Naive B cell (primary cell): ENCODE results near the gene ZNF385D. TPM values are rescaled to one million over a fixed set of nuclear protein-coding genes. Genes with fewer than 3 reads are reported as not detected.

Experiments used
- ATAC-seq, 2 donors: fragments of 150-1000 bp; cut with Tn5 transposase; 2 replicates each; pipeline ENCODE4 v1.10.0; 2021; ENCODE audit warnings: low read depth in 2 of 2, mild to moderate bottlenecking in 2 of 2, moderate library complexity in 2 of 2
- DNase-seq: peaks from one replicate; pipeline ENCODE4 v3.0.0; 2022
- H3K27ac Mint-ChIP-seq, 6 donors: one replicate each; pipeline ENCODE4 v1.8.0; 2020 to 2022; ENCODE audit warnings: mild to moderate bottlenecking in 6 of 6, mixed read lengths in 6 of 6, moderate library complexity in 5 of 6, inconsistent platforms in 2 of 6
- H3K27me3 Mint-ChIP-seq, 3 donors: one replicate each; pipeline ENCODE4 v1.8.0; 2021 to 2022; ENCODE audit warnings: mixed read lengths in 3 of 3, mild to moderate bottlenecking in 1 of 3
- H3K36me3 Mint-ChIP-seq, 2 donors: one replicate each; pipeline ENCODE4 v1.8.0; 2020 to 2022; ENCODE audit warnings: mixed read lengths in 2 of 2, inconsistent platforms in 1 of 2, mild to moderate bottlenecking in 1 of 2
- H3K4me1 Mint-ChIP-seq, 3 donors: one replicate each; pipeline ENCODE4 v1.8.0; 2020 to 2022; ENCODE audit warnings: mixed read lengths in 3 of 3, inconsistent platforms in 1 of 3, mild to moderate bottlenecking in 1 of 3, moderate library complexity in 1 of 3
- H3K4me3 Mint-ChIP-seq, 8 donors: one replicate each; pipeline ENCODE4 v1.8.0; 2020 to 2022; ENCODE audit warnings: mild to moderate bottlenecking in 8 of 8, mixed read lengths in 8 of 8, moderate library complexity in 8 of 8, inconsistent platforms in 2 of 8
- H3K9me3 Mint-ChIP-seq, 7 donors: one replicate each; pipeline ENCODE4 v1.8.0; 2020 to 2022; ENCODE audit warnings: mixed read lengths in 7 of 7, mild to moderate bottlenecking in 5 of 7, inconsistent platforms in 2 of 7, moderate library complexity in 1 of 7
- polyA plus RNA-seq, 6 donors: library from polyadenylated mRNA; unstranded; fragments of 300-500 nt; fragmentation: Illumina TruSeq; gene quantifications; one replicate each; pipeline ENCODE4 v1.2.3, GENCODE V29; 2021; ENCODE audit warnings: low read depth in 6 of 6

Gene ZNF385D
- polyA plus RNA-seq, 6 donors from 2014 or later = 0.31 to 0.98 (median 0.88) TPM; not detected in 3

- no peak for DNase-seq
- Mint-ChIP-seq H3K36me3 (no peaks in the 10 kb centered on the region), H3K9me3 (peaks cover 0 to 17% (median 0%) of the 10 kb centered on the region in 7 donors), H3K27me3 (no peaks in the 10 kb centered on the region), H3K27ac (no peak overlapping the region), H3K4me1 (no peaks in the 10 kb centered on the region), H3K4me3 (no peak overlapping the region)
- ATAC-seq = no peak
Measured at GRCh38 chr3:21449738-21450137, 301.3 kb downstream of the ZNF385D start.

DNA sequence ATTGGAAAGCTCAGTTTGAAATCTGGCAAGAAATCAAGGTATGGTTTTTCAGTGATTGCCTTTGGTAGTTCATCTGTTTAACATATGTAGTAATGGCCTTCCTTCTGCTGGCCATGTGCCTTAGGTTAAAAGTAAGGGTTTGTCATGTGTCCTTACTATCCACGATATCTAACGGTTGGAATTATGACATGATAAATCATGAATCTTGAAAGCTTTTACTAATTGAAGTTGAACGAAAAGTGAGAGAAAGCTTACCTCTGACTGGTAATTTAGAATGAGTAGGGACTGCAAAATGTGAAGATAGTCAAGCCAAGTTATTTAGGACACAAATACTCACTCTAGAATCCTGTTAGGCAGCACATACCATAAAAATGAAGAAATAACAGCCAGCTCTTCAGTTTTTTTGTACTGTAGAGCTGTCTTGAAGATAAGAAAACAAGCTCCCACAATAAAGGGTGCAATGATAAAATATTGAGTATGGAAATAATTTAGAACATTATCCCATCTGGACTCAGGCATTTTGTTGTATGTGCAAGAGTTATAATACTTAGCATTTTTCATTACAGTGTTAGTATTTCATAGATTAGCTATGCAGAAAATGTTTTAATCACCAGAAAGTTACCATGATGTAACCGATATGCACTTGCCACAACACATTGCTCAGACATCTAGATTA lies 303.4 kb downstream of the ZNF385D start:
- ATAC-seq (no peak), DNase-seq (no peak)
- Mint-ChIP-seq H3K27ac (no peak overlapping the region), H3K27me3 (no peaks in the 10 kb centered on the region), H3K4me1 (no peaks in the 10 kb centered on the region), H3K4me3 (no peak overlapping the region), H3K36me3 (no peaks in the 10 kb centered on the region), H3K9me3 (peaks cover 0 to 3% (median 1%) of the 10 kb centered on the region in 7 donors)

DNA sequence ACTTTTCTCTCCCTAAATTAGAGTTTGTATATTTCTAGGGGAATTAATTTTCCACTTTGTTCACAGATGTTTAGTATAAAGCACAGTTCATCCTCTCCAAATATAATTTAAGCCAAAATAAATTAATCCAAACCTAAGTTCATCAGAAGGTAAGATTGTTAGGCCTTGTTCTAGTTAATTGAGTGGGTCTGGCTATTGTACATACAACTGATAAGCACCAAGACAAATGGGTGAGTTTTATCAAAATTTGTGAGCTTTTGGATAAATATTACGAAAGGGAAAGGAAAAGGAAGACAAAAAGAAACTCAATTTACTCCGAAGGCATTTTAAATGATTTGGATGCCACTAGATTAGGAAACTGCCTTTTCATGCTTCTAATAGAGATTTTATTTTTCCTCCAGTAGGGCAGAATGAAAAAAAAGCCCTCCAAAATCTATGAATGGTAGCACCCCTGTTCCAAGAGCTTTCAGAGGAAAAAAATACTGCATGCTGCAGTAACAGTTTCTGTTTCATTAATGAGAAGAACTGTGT lies 304.0 kb downstream of the ZNF385D start:
- Mint-ChIP-seq H3K9me3 (peaks cover 0 to 3% (median 2%) of the 10 kb centered on the region in 7 donors), H3K36me3 (no peaks in the 10 kb centered on the region), H3K4me3 (no peak overlapping the region), H3K27ac (no peak overlapping the region), H3K27me3 (no peaks in the 10 kb centered on the region), H3K4me1 (no peaks in the 10 kb centered on the region)
- ATAC-seq (no peak), DNase-seq (no peak)

DNA sequence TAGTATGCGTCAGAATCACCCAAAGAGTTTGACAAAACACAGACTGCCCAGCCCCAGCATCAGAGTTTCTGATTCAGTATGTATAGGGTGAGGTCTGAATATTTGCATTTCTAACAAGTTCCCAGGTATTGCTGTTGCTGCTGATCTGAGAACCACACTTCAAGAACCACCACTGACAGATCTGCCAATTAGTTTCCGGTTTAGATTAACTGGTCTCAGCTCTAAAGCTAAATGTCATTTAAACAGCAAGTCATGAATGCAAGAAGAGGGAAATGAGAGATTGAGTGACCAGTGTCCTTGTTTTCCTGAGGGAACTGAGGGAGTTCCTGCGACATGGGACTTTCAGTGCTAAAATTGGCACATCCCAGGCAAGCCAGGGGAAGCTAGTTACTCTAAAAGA lies 305.0 kb downstream of the ZNF385D start:
- Mint-ChIP-seq H3K9me3 (peaks cover 0 to 3% (median 2%) of the 10 kb centered on the region in 7 donors), H3K36me3 (no peaks in the 10 kb centered on the region), H3K27me3 (no peaks in the 10 kb centered on the region), H3K27ac (no peak overlapping the region), H3K4me3 (no peak overlapping the region), H3K4me1 (no peaks in the 10 kb centered on the region)
- ATAC-seq = no peak
- no peak for DNase-seq

DNA sequence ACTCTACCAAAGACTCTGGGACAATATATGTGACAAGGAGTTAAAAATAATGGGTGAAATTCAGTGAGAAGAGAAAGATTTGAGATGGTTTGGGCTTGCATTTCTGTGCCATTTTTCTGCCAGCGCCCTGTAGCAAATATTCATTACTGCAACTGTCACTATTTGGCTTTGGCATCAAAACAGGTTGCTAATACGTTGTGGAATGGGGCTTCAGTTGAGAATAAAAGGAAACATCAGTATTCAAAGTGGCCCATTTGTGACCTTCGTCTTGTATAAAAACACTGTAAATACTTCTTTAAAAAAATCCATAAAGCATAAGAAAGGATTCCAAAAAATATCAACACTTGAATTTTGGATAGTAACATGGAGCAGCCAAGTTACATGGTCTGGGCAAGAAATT lies 309.2 kb downstream of the ZNF385D start:
- no peak for DNase-seq

GRCh38 chr3:21436835-21437234 lies 314.2 kb downstream of the ZNF385D start:
- no peaks in the 10 kb centered on the region for H3K36me3 Mint-ChIP-seq
- H3K27me3 Mint-ChIP-seq = no peaks in the 10 kb centered on the region
- H3K4me3 Mint-ChIP-seq = no peak overlapping the region
- H3K27ac Mint-ChIP-seq = no peak overlapping the region
- H3K4me1 Mint-ChIP-seq = no peaks in the 10 kb centered on the region
- ATAC-seq (no peak), DNase-seq (no peak)
- H3K9me3 Mint-ChIP-seq = peaks cover 0 to 9% (median 0%) of the 10 kb centered on the region in 7 donors

More for the DNA sequence above, 309.2 kb downstream of the ZNF385D start:
- Mint-ChIP-seq H3K4me1 (no peaks in the 10 kb centered on the region), H3K27me3 (no peaks in the 10 kb centered on the region), H3K4me3 (no peak overlapping the region), H3K36me3 (no peaks in the 10 kb centered on the region), H3K9me3 (peaks cover 0 to 4% (median 2%) of the 10 kb centered on the region in 7 donors), H3K27ac (no peak overlapping the region)
- ATAC-seq = no peak

DNA sequence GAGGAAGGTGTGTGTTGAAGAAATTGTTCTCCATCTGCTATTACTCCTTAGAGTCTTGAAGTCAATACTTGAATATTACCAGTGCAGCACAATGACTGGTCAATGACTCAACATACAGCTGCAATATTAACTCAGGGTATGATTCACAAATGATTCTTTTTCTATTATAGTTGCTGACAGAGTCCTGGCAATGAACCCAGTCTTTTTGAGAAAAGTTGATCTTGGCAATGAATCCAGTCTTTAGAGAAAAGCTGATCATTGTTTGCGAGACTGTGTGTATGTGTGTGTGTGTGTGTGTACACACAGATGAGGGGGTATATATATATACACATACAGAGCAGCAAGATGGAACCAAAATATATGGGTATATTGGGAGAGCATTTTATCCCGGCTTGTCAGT lies 315.1 kb downstream of the ZNF385D start:
- Mint-ChIP-seq H3K27me3 (no peaks in the 10 kb centered on the region), H3K27ac (no peak overlapping the region), H3K4me3 (no peak overlapping the region), H3K36me3 (no peaks in the 10 kb centered on the region), H3K4me1 (no peaks in the 10 kb centered on the region), H3K9me3 (peaks cover 0 to 9% (median 0%) of the 10 kb centered on the region in 7 donors)
- ATAC-seq = no peak
- no peak for DNase-seq

- H3K9me3 Mint-ChIP-seq = peaks cover 0 to 9% (median 0%) of the 10 kb centered on the region in 7 donors
- ATAC-seq (no peak), DNase-seq (no peak)
- H3K27me3 Mint-ChIP-seq = no peaks in the 10 kb centered on the region
- no peak overlapping the region for H3K27ac Mint-ChIP-seq
- H3K4me3 Mint-ChIP-seq = no peak overlapping the region
- H3K4me1 Mint-ChIP-seq = no peaks in the 10 kb centered on the region
- H3K36me3 Mint-ChIP-seq = no peaks in the 10 kb centered on the region
Measured at GRCh38 chr3:21434310-21434709, 316.7 kb downstream of the ZNF385D start.

- DNase-seq = no peak
- H3K27ac Mint-ChIP-seq = no peak overlapping the region
- H3K27me3 Mint-ChIP-seq = no peaks in the 10 kb centered on the region
- H3K36me3 Mint-ChIP-seq = no peaks in the 10 kb centered on the region
- H3K4me3 Mint-ChIP-seq = no peak overlapping the region
- ATAC-seq = no peak
- no peaks in the 10 kb centered on the region for H3K4me1 Mint-ChIP-seq
- H3K9me3 Mint-ChIP-seq = peaks cover 0 to 9% (median 0%) of the 10 kb centered on the region in 7 donors
Measured at GRCh38 chr3:21433751-21434150, 317.3 kb downstream of the ZNF385D start.

DNA sequence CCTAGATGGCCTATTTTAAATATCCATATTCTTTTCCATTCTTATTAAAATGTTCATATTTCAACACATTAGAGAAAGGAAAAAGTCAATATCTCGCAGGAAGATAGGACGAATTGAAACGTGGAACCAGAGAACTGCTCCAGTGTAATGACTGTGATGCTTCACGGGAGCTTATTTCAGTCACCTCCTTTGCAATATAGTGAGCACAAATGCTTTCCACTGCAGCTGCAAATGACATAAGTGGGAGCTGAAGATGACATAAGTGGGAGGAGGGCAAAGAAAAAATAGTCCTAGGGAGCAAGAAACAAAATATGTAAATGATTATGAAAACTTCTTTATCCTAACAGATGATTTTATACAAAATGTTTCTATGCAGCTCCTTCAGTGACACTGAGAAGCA lies 324.1 kb downstream of the ZNF385D start:
- no peak overlapping the region for H3K27ac Mint-ChIP-seq

GRCh38 chr3:21425715-21426114 lies 325.3 kb downstream of the ZNF385D start:
- Mint-ChIP-seq H3K4me3 (no peak overlapping the region), H3K27me3 (no peaks in the 10 kb centered on the region), H3K4me1 (no peaks in the 10 kb centered on the region), H3K36me3 (no peaks in the 10 kb centered on the region), H3K27ac (no peak overlapping the region), H3K9me3 (peaks cover 0 to 4% (median 0%) of the 10 kb centered on the region in 7 donors)
- no peak for DNase-seq
- ATAC-seq = no peak

More for the DNA sequence above, 324.1 kb downstream of the ZNF385D start:
- Mint-ChIP-seq H3K36me3 (no peaks in the 10 kb centered on the region), H3K4me1 (no peaks in the 10 kb centered on the region), H3K27me3 (no peaks in the 10 kb centered on the region), H3K4me3 (no peak overlapping the region), H3K9me3 (peaks cover 0 to 4% (median 0%) of the 10 kb centered on the region in 7 donors)
- DNase-seq (no peak), ATAC-seq (no peak)

- Mint-ChIP-seq H3K4me3 (no peak overlapping the region), H3K27ac (no peak overlapping the region), H3K4me1 (no peaks in the 10 kb centered on the region), H3K36me3 (no peaks in the 10 kb centered on the region), H3K9me3 (peaks cover 0 to 5% (median 0%) of the 10 kb centered on the region in 7 donors), H3K27me3 (no peaks in the 10 kb centered on the region)
- no peak for ATAC-seq
- no peak for DNase-seq
Measured at GRCh38 chr3:21421096-21421495, 329.9 kb downstream of the ZNF385D start.

- H3K27me3 Mint-ChIP-seq = no peaks in the 10 kb centered on the region
- DNase-seq (no peak), ATAC-seq (no peak)
- no peaks in the 10 kb centered on the region for H3K4me1 Mint-ChIP-seq
- no peak overlapping the region for H3K27ac Mint-ChIP-seq
- no peaks in the 10 kb centered on the region for H3K36me3 Mint-ChIP-seq
- H3K4me3 Mint-ChIP-seq = no peak overlapping the region
- peaks cover 0 to 5% (median 0%) of the 10 kb centered on the region in 7 donors for H3K9me3 Mint-ChIP-seq
Measured at GRCh38 chr3:21417991-21418390, 333.0 kb downstream of the ZNF385D start.

- DNase-seq (no peak), ATAC-seq (no peak)
- Mint-ChIP-seq H3K4me3 (no peak overlapping the region), H3K9me3 (peaks cover 0 to 3% (median 0%) of the 10 kb centered on the region in 7 donors), H3K27ac (no peak overlapping the region), H3K36me3 (no peaks in the 10 kb centered on the region), H3K27me3 (no peaks in the 10 kb centered on the region), H3K4me1 (no peaks in the 10 kb centered on the region)
Measured at GRCh38 chr3:21414506-21414905, 336.5 kb downstream of the ZNF385D start.
